GM08714 (cell line): ENCODE results near the gene PDPR.
"Not testable (repeated sequence)": the region's sequence is repeated elsewhere in the genome, so short reads cannot be mapped to it uniquely, and the experiment has no call there.

ENCODE experiments used
- H3K4me3 ChIP-seq: fragments of 200-500 bp; sonication (Bioruptor generic); 2 replicates; pipeline ENCODE4 v1.5.1; 2014; ENCODE audit warnings: mild to moderate bottlenecking, low read length, inconsistent platforms
- ZNF274 ChIP-seq: IDR thresholded peaks from 2 replicates; pipeline ENCODE4 v1.6.1; 2012; ENCODE audit warnings: mild to moderate bottlenecking, low read depth, low read length

The PDPR gene

GRCh38 chr16:70157477-70158260 lies 43.5 kb downstream of the PDPR start:
- H3K4me3 ChIP-seq = no peak overlapping the region
- TF ChIP-seq ZNF274 = no peak

- no peak for TF ChIP-seq ZNF274
- H3K4me3 ChIP-seq = no peak overlapping the region
Measured at GRCh38 chr16:70158261-70158939, 44.3 kb downstream of the PDPR start.

- TF ChIP-seq ZNF274 = no peak
- no peak overlapping the region for H3K4me3 ChIP-seq
Measured at GRCh38 chr16:70159355-70160348, 45.5 kb downstream of the PDPR start.

- H3K4me3 ChIP-seq = no peak overlapping the region
- TF ChIP-seq ZNF274 = no peak
Measured at GRCh38 chr16:70160388-70160787, 46.3 kb downstream of the PDPR start.

- no peak for TF ChIP-seq ZNF274
- H3K4me3 ChIP-seq = no peak overlapping the region
Measured at GRCh38 chr16:70160821-70161220, 46.7 kb downstream of the PDPR start.

- H3K4me3 ChIP-seq = no peak overlapping the region
- no peak for TF ChIP-seq ZNF274
Measured at GRCh38 chr16:70161350-70161749, 47.2 kb downstream of the PDPR start.

- no peak overlapping the region for H3K4me3 ChIP-seq
- no peak for TF ChIP-seq ZNF274
Measured at GRCh38 chr16:70162041-70162451, 47.9 kb downstream of the PDPR start.

- no peak for TF ChIP-seq ZNF274
- no peak overlapping the region for H3K4me3 ChIP-seq
Measured at GRCh38 chr16:70163596-70163995, 49.5 kb downstream of the PDPR start.

- H3K4me3 ChIP-seq = not testable (repeated sequence)
Measured at GRCh38 chr16:70166688-70167087, 52.6 kb downstream of the PDPR start.

GRCh38 chr16:70173212-70173837 lies 59.2 kb downstream of the PDPR start, which contains the start of gene CLEC18C:
Gene CLEC18C, plus strand, starts transcription at chr16:70173787. Its CDS starts 492 bp downstream, at chr16:70174279.
- not testable (repeated sequence) for H3K4me3 ChIP-seq

GRCh38 chr16:70173916-70174315 lies 59.8 kb downstream of the PDPR start:
- not testable (repeated sequence) for H3K4me3 ChIP-seq

GRCh38 chr16:70174387-70174932 lies 60.3 kb downstream of the PDPR start:
- not testable (repeated sequence) for H3K4me3 ChIP-seq

GRCh38 chr16:70187858-70188607 lies 73.9 kb downstream of the PDPR start:
- not testable (repeated sequence) for H3K4me3 ChIP-seq

GRCh38 chr16:70188608-70188915 lies 74.4 kb downstream of the PDPR start:
- H3K4me3 ChIP-seq = not testable (repeated sequence)

GRCh38 chr16:70190574-70190973 lies 76.4 kb downstream of the PDPR start:
- H3K4me3 ChIP-seq = not testable (repeated sequence)

- H3K4me3 ChIP-seq = not testable (repeated sequence)
Measured at GRCh38 chr16:70196683-70197300, 82.7 kb downstream of the PDPR start.

- not testable (repeated sequence) for H3K4me3 ChIP-seq
Measured at GRCh38 chr16:70197611-70198010, 83.5 kb downstream of the PDPR start.

GRCh38 chr16:70198230-70198629 lies 84.1 kb downstream of the PDPR start:
- H3K4me3 ChIP-seq = not testable (repeated sequence)

- not testable (repeated sequence) for H3K4me3 ChIP-seq
Measured at GRCh38 chr16:70198666-70199065, 84.5 kb downstream of the PDPR start.
